ENCODE results near the gene IFT80. TPM values are rescaled to one million over a fixed set of nuclear protein-coding genes. Genes with fewer than 3 reads are reported as not detected.

The IFT80 gene
- total RNA-seq, 5 donors from 2014 or later (not counting 1 experiment from before 2014, with no cell fraction given) = 22.5 to 34.2 (median 26.4) TPM

- no peak overlapping the region for H3K27ac ChIP-seq (ENCODE audit: low read length)
- peaks cover 0 to 3% of the 10 kb centered on the region in 2 experiments for H3K27me3 ChIP-seq (replicated peaks in 1 of 2; ENCODE audit: control insufficient read depth in 2 of 2, extremely low read depth in 1 of 2, insufficient read depth in 2 of 2, low read length in 1 of 2)
- no peaks in the 10 kb centered on the region for H3K27me3 Mint-ChIP-seq
- ChIA-PET CTCF (no interaction called here), POLR2A (interaction anchor here in 1 of 2 donors (0.6 kb wide), 1 partner anchor 170 kb away, joined by 3 read pairs; no protein-coding TSS in a partner anchor)
- H3K36me3 Mint-ChIP-seq = peaks cover 7% of the 10 kb centered on the region
- peaks cover 29 to 35% (median 33%) of the 10 kb centered on the region in 3 donors for H3K4me1 Mint-ChIP-seq
- peaks cover 5 to 19% of the 10 kb centered on the region in 2 experiments for H3K4me1 ChIP-seq (ENCODE audit: control insufficient read depth in 1 of 2, extremely low read depth in 1 of 2, insufficient read depth in 2 of 2, low read length in 2 of 2)
- H3K4me3 ChIP-seq (ENCODE audit: control insufficient read depth in 1 of 2, extremely low read depth in 1 of 2, low read length in 1 of 2) = no peak overlapping the region
- H3K27ac Mint-ChIP-seq = no peak overlapping the region
- peaks cover 2 to 6% of the 10 kb centered on the region in 2 donors for H3K36me3 ChIP-seq (ENCODE audit: control insufficient read depth in 2 of 2, extremely low read depth in 1 of 2, insufficient read depth in 1 of 2, low read length in 1 of 2)
- H3K9me3 ChIP-seq = no peaks in the 10 kb centered on the region
- H3K4me3 Mint-ChIP-seq = no peak overlapping the region
- no peak for DNase-seq
- ATAC-seq (replicated peaks in 1 of 4) = no peak
- no peaks in the 10 kb centered on the region for H3K9me3 Mint-ChIP-seq
Observed at GRCh38 chr3:160395297-160395696, 3.7 kb downstream of the IFT80 start.

- no peak overlapping the region for H3K4me3 Mint-ChIP-seq
- peaks cover 7% of the 10 kb centered on the region for H3K36me3 Mint-ChIP-seq
- H3K4me1 Mint-ChIP-seq = peaks cover 26 to 34% (median 30%) of the 10 kb centered on the region in 3 donors
- Histone ChIP-seq H3K36me3 (ENCODE audit: control insufficient read depth in 2 of 2, extremely low read depth in 1 of 2, insufficient read depth in 1 of 2, low read length in 1 of 2) (peaks cover 2 to 6% of the 10 kb centered on the region in 2 donors), H3K27me3 (replicated peaks in 1 of 2; ENCODE audit: control insufficient read depth in 2 of 2, extremely low read depth in 1 of 2, insufficient read depth in 2 of 2, low read length in 1 of 2) (no peaks in the 10 kb centered on the region), H3K27ac (ENCODE audit: low read length) (no peak overlapping the region), H3K4me3 (ENCODE audit: control insufficient read depth in 1 of 2, extremely low read depth in 1 of 2, low read length in 1 of 2) (no peak overlapping the region), H3K4me1 (ENCODE audit: control insufficient read depth in 1 of 2, extremely low read depth in 1 of 2, insufficient read depth in 2 of 2, low read length in 2 of 2) (peaks cover 0 to 19% of the 10 kb centered on the region in 2 experiments), H3K9me3 (no peaks in the 10 kb centered on the region)
- POLR2A ChIA-PET = interaction anchor here in 1 of 2 donors (0.6 kb wide), 1 partner anchor 16 kb away, joined by 3 read pairs; no protein-coding TSS in a partner anchor
- CTCF ChIA-PET = interaction anchor here in 1 of 2 donors (0.8 to 1.4 kb wide), 3 partner anchors 19 to 406 kb away, joined by 3 to 7 read pairs (median 3); partner anchors contain the start of gene IL12A
- H3K27ac Mint-ChIP-seq = no peak overlapping the region
- DNase-seq (no peak), ATAC-seq (replicated peaks in 1 of 4) (no peak)
- H3K27me3 Mint-ChIP-seq = no peaks in the 10 kb centered on the region
- no peaks in the 10 kb centered on the region for H3K9me3 Mint-ChIP-seq
- WGBS (ENCODE audit: insufficient coverage) = no CpG with 5 or more reads among the region's 3 CpGs
Observed at GRCh38 chr3:160394009-160394392, 5.0 kb downstream of the IFT80 start.

- ChIA-PET POLR2A (interaction anchor here in 1 of 2 donors (0.6 kb wide), 1 partner anchor 16 kb away, joined by 3 read pairs; no protein-coding TSS in a partner anchor), CTCF (interaction anchor here in 1 of 2 donors (1.1 to 1.4 kb wide), 2 partner anchors 20 to 405 kb away, joined by 3 to 7 read pairs; partner anchors contain the start of gene IL12A)
- H3K36me3 Mint-ChIP-seq = peaks cover 7% of the 10 kb centered on the region
- Histone ChIP-seq H3K36me3 (ENCODE audit: control insufficient read depth in 2 of 2, extremely low read depth in 1 of 2, insufficient read depth in 1 of 2, low read length in 1 of 2) (peaks cover 2 to 6% of the 10 kb centered on the region in 2 donors), H3K9me3 (no peaks in the 10 kb centered on the region), H3K4me3 (ENCODE audit: control insufficient read depth in 1 of 2, extremely low read depth in 1 of 2, low read length in 1 of 2) (no peak overlapping the region), H3K27me3 (replicated peaks in 1 of 2; ENCODE audit: control insufficient read depth in 2 of 2, extremely low read depth in 1 of 2, insufficient read depth in 2 of 2, low read length in 1 of 2) (no peaks in the 10 kb centered on the region), H3K27ac (ENCODE audit: low read length) (no peak overlapping the region), H3K4me1 (ENCODE audit: control insufficient read depth in 1 of 2, extremely low read depth in 1 of 2, insufficient read depth in 2 of 2, low read length in 2 of 2) (peaks cover 0 to 18% of the 10 kb centered on the region in 2 experiments)
- WGBS (ENCODE audit: insufficient coverage) = no CpG with 5 or more reads among the region's 2 CpGs
- no peak overlapping the region for H3K4me3 Mint-ChIP-seq
- DNase-seq = no peak
- H3K27ac Mint-ChIP-seq = no peak overlapping the region
- ATAC-seq (replicated peaks in 1 of 4) = no peak
- H3K27me3 Mint-ChIP-seq = no peaks in the 10 kb centered on the region
- peaks cover 21 to 28% (median 24%) of the 10 kb centered on the region in 3 donors for H3K4me1 Mint-ChIP-seq
- no peaks in the 10 kb centered on the region for H3K9me3 Mint-ChIP-seq
Observed at GRCh38 chr3:160393346-160394008, 5.5 kb downstream of the IFT80 start.

GRCh38 chr3:160392798-160393197 lies 6.2 kb downstream of the IFT80 start:
- H3K27me3 ChIP-seq (replicated peaks in 1 of 2; ENCODE audit: control insufficient read depth in 2 of 2, extremely low read depth in 1 of 2, insufficient read depth in 2 of 2, low read length in 1 of 2) = no peaks in the 10 kb centered on the region
- no peaks in the 10 kb centered on the region for H3K9me3 ChIP-seq
- no peak for ATAC-seq (replicated peaks in 1 of 4)
- H3K27ac Mint-ChIP-seq = no peak overlapping the region
- peaks cover 2 to 6% of the 10 kb centered on the region in 2 donors for H3K36me3 ChIP-seq (ENCODE audit: control insufficient read depth in 2 of 2, extremely low read depth in 1 of 2, insufficient read depth in 1 of 2, low read length in 1 of 2)
- no peaks in the 10 kb centered on the region for H3K27me3 Mint-ChIP-seq
- no peak for DNase-seq
- H3K4me3 Mint-ChIP-seq = no peak overlapping the region
- H3K4me1 ChIP-seq (ENCODE audit: control insufficient read depth in 1 of 2, extremely low read depth in 1 of 2, insufficient read depth in 2 of 2, low read length in 2 of 2) = peaks cover 0 to 13% of the 10 kb centered on the region in 2 experiments
- H3K4me1 Mint-ChIP-seq = peaks cover 15 to 22% (median 18%) of the 10 kb centered on the region in 3 donors
- peaks cover 12% of the 10 kb centered on the region for H3K36me3 Mint-ChIP-seq
- no peaks in the 10 kb centered on the region for H3K9me3 Mint-ChIP-seq
- CTCF ChIA-PET = interaction anchor here in 1 of 2 donors (0.7 kb wide), 1 partner anchor 230 kb away, joined by 3 read pairs; no protein-coding TSS in a partner anchor
- POLR2A ChIA-PET = no interaction called here
- no peak overlapping the region for H3K27ac ChIP-seq (ENCODE audit: low read length)
- H3K4me3 ChIP-seq (ENCODE audit: control insufficient read depth in 1 of 2, extremely low read depth in 1 of 2, low read length in 1 of 2) = no peak overlapping the region

- H3K4me3 ChIP-seq (ENCODE audit: control insufficient read depth in 1 of 2, extremely low read depth in 1 of 2, low read length in 1 of 2) = no peak overlapping the region
- H3K27ac ChIP-seq (ENCODE audit: low read length) = no peak overlapping the region
- 100% methylated on average over 3 of the region's 3 CpGs for WGBS (ENCODE audit: insufficient coverage)
- CTCF ChIA-PET = no interaction called here
- DNase-seq (no peak), ATAC-seq (replicated peaks in 1 of 4) (no peak)
- POLR2A ChIA-PET = interaction anchor here in 1 of 2 donors (0.6 kb wide), 1 partner anchor 19 kb away, joined by 3 read pairs; no protein-coding TSS in a partner anchor
- peaks cover 11 to 16% (median 14%) of the 10 kb centered on the region in 3 donors for H3K4me1 Mint-ChIP-seq
- H3K9me3 Mint-ChIP-seq = no peaks in the 10 kb centered on the region
- H3K4me3 Mint-ChIP-seq = no peak overlapping the region
- H3K27me3 Mint-ChIP-seq = no peaks in the 10 kb centered on the region
- peaks cover 13% of the 10 kb centered on the region for H3K36me3 Mint-ChIP-seq
- H3K36me3 ChIP-seq (ENCODE audit: control insufficient read depth in 2 of 2, extremely low read depth in 1 of 2, insufficient read depth in 1 of 2, low read length in 1 of 2) = peaks cover 2 to 6% of the 10 kb centered on the region in 2 donors
- no peaks in the 10 kb centered on the region for H3K9me3 ChIP-seq
- H3K4me1 ChIP-seq (ENCODE audit: control insufficient read depth in 1 of 2, extremely low read depth in 1 of 2, insufficient read depth in 2 of 2, low read length in 2 of 2) = peaks cover 0 to 13% of the 10 kb centered on the region in 2 experiments
- no peaks in the 10 kb centered on the region for H3K27me3 ChIP-seq (replicated peaks in 1 of 2; ENCODE audit: control insufficient read depth in 2 of 2, extremely low read depth in 1 of 2, insufficient read depth in 2 of 2, low read length in 1 of 2)
- no peak overlapping the region for H3K27ac Mint-ChIP-seq
Observed at GRCh38 chr3:160390565-160391138, 8.4 kb downstream of the IFT80 start.

- Histone ChIP-seq H3K27me3 (replicated peaks in 1 of 2; ENCODE audit: control insufficient read depth in 2 of 2, extremely low read depth in 1 of 2, insufficient read depth in 2 of 2, low read length in 1 of 2) (no peaks in the 10 kb centered on the region), H3K36me3 (ENCODE audit: control insufficient read depth in 2 of 2, extremely low read depth in 1 of 2, insufficient read depth in 1 of 2, low read length in 1 of 2) (no peaks in the 10 kb centered on the region), H3K9me3 (no peaks in the 10 kb centered on the region), H3K4me3 (ENCODE audit: control insufficient read depth in 1 of 2, extremely low read depth in 1 of 2, low read length in 1 of 2) (no peak overlapping the region), H3K27ac (ENCODE audit: low read length) (no peak overlapping the region), H3K4me1 (ENCODE audit: control insufficient read depth in 1 of 2, extremely low read depth in 1 of 2, insufficient read depth in 2 of 2, low read length in 2 of 2) (peaks cover 0 to 6% of the 10 kb centered on the region in 2 experiments)
- peaks cover 28% of the 10 kb centered on the region for H3K36me3 Mint-ChIP-seq
- ChIA-PET CTCF (no interaction called here), POLR2A (no interaction called here)
- no peak overlapping the region for H3K4me3 Mint-ChIP-seq
- H3K27ac Mint-ChIP-seq = no peak overlapping the region
- peaks cover 5 to 10% (median 7%) of the 10 kb centered on the region in 3 donors for H3K4me1 Mint-ChIP-seq
- no peaks in the 10 kb centered on the region for H3K9me3 Mint-ChIP-seq
- DNase-seq (no peak), ATAC-seq (replicated peaks in 1 of 4) (no peak)
- H3K27me3 Mint-ChIP-seq = no peaks in the 10 kb centered on the region
- WGBS (ENCODE audit: insufficient coverage) = 100% methylated on average over 2 of the region's 5 CpGs
Observed at GRCh38 chr3:160384639-160385318, 14.2 kb downstream of the IFT80 start.
